Ovary (tissue), 3 donors: ENCODE data around the gene DNAAF5.

ENCODE experiments used
- CTCF ChIP-seq, 3 donors: fragments of 450-650 bp in 2 of 3; fragments of 200-600 bp in 1 of 3; IDR thresholded peaks; one replicate each; pipeline versions ENCODE4 v1.5.1 to v1.8.0; 2016 to 2022; ENCODE audit warnings: antibody characterized with exemption in 3 of 3, mild to moderate bottlenecking in 1 of 3
- POLR2A ChIP-seq: fragments of 450-650 bp; IDR thresholded peaks from one replicate; pipeline ENCODE4 v1.6.1; 2017; ENCODE audit warnings: antibody characterized with exemption, mild to moderate bottlenecking, moderate library complexity
- donor health status: DM: no; HTN: no; CAD: no.

GRCh38 chr7:776992-777727 is 50.7 kb downstream of the DNAAF5 start:
- TF ChIP-seq CTCF (IDR thresholded peaks at IDR 0.05) (no peak), POLR2A (no peak)
